Dermis blood vessel endothelial cell (primary cell): ENCODE data around the gene MUSTN1. TPM values are rescaled to one million over a fixed set of nuclear protein-coding genes. Genes with fewer than 3 reads are reported as not detected.

Experiments
- DNase-seq: peaks from one replicate; pipeline ENCODE4 v3.0.0; 2010
- total RNA-seq: library from RNA; depleted of rRNA; stranded (reverse); fragments of >200 nt; gene quantifications from 2 replicates; pipeline ENCODE4 v1.2.3, GENCODE V29; 2014

The MUSTN1 gene
- total RNA-seq, 1 donor from 2014 or later = not detected

- DNase-seq = no peak
Observed at GRCh38 chr3:52784021-52784621, 50.7 kb downstream of the MUSTN1 start.

GRCh38 chr3:52783211-52783555, 51.6 kb downstream of the MUSTN1 start:
- DNase-seq = no peak

Other genes with a start within 250 kb of the MUSTN1 start
- 83.9 and 107 TPM in 2 replicates for gene PBRM1, start 149.1 kb downstream of the MUSTN1 start, total RNA-seq
- 113 and 135 TPM in 2 replicates for gene GNL3, start 149.0 kb downstream of the MUSTN1 start, total RNA-seq
- 67.7 and 70.6 TPM in 2 replicates for gene GLT8D1, start 129.2 kb downstream of the MUSTN1 start, total RNA-seq
- gene SPCS1, start 128.9 kb downstream of the MUSTN1 start, total RNA-seq = 40.5 and 52.5 TPM in 2 replicates
- 14.3 and 18.7 TPM in 2 replicates for gene NEK4, start 64.1 kb downstream of the MUSTN1 start, total RNA-seq
- gene ITIH1, start 57.4 kb downstream of the MUSTN1 start, total RNA-seq = not detected in 2 replicates
- 0.19 and 0.34 TPM in 2 replicates for gene ITIH3, start 40.2 kb downstream of the MUSTN1 start, total RNA-seq
- 0.19 and 1.9 TPM in 2 replicates for gene ITIH4, start 4.3 kb downstream of the MUSTN1 start, total RNA-seq
- gene STIMATE, start 62.5 kb upstream of the MUSTN1 start, total RNA-seq = 17.0 and 18.7 TPM in 2 replicates
- 3.4 and 3.9 TPM in 2 replicates for gene SFMBT1, start 211.1 kb upstream of the MUSTN1 start, total RNA-seq